ENCODE data around the gene BIRC6. TPM values are rescaled to one million over a fixed set of nuclear protein-coding genes. Genes with fewer than 3 reads are reported as not detected.
A peak's percentile ranks its signal among the peaks of the same experiment; 100 is the strongest.
"Not testable (repeated sequence)": the region's sequence is repeated elsewhere in the genome, so short reads cannot be mapped to it uniquely, and the experiment has no call there.

Gene BIRC6
- total RNA-seq, 1 experiment from 2014 or later = 63.1 TPM

- CTCF ChIA-PET = not testable (repeated sequence)
These were observed 6.2 kb downstream of the BIRC6 start for GRCh38 chr2:32362997-32363396.

GRCh38 chr2:32363597-32363996 is 6.8 kb downstream of the BIRC6 start:
- Mint-ChIP-seq H3K27ac (no peak overlapping the region; the same call in 1 of the 2 replicates), H3K27me3 (ENCODE audit: low read depth) (no peaks in the 10 kb centered on the region), H3K9me3 (peaks cover 9% of the 10 kb centered on the region), H3K4me3 (no peak overlapping the region), H3K36me3 (peaks cover 18% of the 10 kb centered on the region), H3K4me1 (peaks cover 30% of the 10 kb centered on the region)
- CTCF ChIA-PET = no interaction called here
- TF ChIP-seq OVOL2 (CRISPR knock-in tag; IDR thresholded peaks at IDR 0.05; ENCODE audit: borderline replicate concordance) = no peak
- no peak for TF ChIP-seq GTF2I (CRISPR knock-in tag; conservative IDR thresholded peaks at IDR 0.05)
- no peak for TF ChIP-seq ELF4 (CRISPR knock-in tag; IDR thresholded peaks at IDR 0.05; ENCODE audit: low read depth)
- TF ChIP-seq, protein P1, sequence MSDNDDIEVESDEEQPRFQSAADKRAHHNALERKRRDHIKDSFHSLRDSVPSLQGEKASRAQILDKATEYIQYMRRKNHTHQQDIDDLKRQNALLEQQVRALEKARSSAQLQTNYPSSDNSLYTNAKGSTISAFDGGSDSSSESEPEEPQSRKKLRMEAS (CRISPR knock-in tag; IDR thresholded peaks at IDR 0.05) = no peak
- POLR2A ChIA-PET = no interaction called here
- ATAC-seq (no peak), DNase-seq (ENCODE audit: low spot score) (no peak)

More at GRCh38 chr2:32362997-32363396, 6.2 kb downstream of the BIRC6 start:
- H3K9me3 Mint-ChIP-seq; H3K4me3 Mint-ChIP-seq; H3K27ac Mint-ChIP-seq; H3K27me3 Mint-ChIP-seq (ENCODE audit: low read depth); POLR2A ChIA-PET; DNase-seq (ENCODE audit: low spot score); ATAC-seq: not testable (repeated sequence)
- peaks cover 18% of the 10 kb centered on the region for H3K36me3 Mint-ChIP-seq
- H3K4me1 Mint-ChIP-seq = peaks cover 36% of the 10 kb centered on the region
- peak; percentile 27; the same call in 1 of the 2 replicates for TF ChIP-seq ZNF121 (CRISPR knock-in tag; IDR thresholded peaks at IDR 0.05)

- CTCF ChIA-PET; H3K9me3 Mint-ChIP-seq; ATAC-seq; DNase-seq (ENCODE audit: low spot score); POLR2A ChIA-PET; H3K4me3 Mint-ChIP-seq; H3K27me3 Mint-ChIP-seq (ENCODE audit: low read depth): not testable (repeated sequence)
- peaks cover 23% of the 10 kb centered on the region for H3K4me1 Mint-ChIP-seq
- peaks cover 15% of the 10 kb centered on the region for H3K36me3 Mint-ChIP-seq
- peak overlapping the region; percentile 87 for H3K27ac Mint-ChIP-seq
These were observed 7.5 kb downstream of the BIRC6 start for GRCh38 chr2:32364290-32364689.

DNA sequence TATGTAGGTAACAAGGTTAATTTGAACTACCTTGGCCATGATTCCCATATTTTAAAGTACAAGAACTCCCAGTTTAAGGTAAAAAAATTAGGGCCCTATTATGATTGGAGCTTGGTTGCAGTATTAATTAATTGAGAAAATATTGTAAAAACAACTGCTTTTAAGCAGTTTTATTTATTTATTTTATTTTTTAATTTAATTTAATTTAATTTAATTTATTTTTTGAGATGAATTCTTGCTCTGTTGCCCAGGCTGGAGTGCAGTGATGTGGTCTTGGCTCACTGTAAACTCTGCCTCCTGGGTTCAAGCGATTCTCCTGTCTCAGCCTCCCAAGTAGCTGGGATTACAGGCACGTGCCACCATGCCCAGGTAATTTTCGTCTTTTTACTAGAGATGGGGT is 8.9 kb downstream of the BIRC6 start:
- CTCF ChIA-PET; H3K27ac Mint-ChIP-seq; POLR2A ChIA-PET; DNase-seq (ENCODE audit: low spot score); H3K9me3 Mint-ChIP-seq; ATAC-seq; H3K4me3 Mint-ChIP-seq; H3K27me3 Mint-ChIP-seq (ENCODE audit: low read depth): not testable (repeated sequence)
- peak; percentile 91 for TF ChIP-seq HMGA2 (CRISPR knock-in tag; IDR thresholded peaks at IDR 0.05)
- peaks cover 10% of the 10 kb centered on the region for H3K36me3 Mint-ChIP-seq
- peaks cover 15% of the 10 kb centered on the region for H3K4me1 Mint-ChIP-seq

DNA sequence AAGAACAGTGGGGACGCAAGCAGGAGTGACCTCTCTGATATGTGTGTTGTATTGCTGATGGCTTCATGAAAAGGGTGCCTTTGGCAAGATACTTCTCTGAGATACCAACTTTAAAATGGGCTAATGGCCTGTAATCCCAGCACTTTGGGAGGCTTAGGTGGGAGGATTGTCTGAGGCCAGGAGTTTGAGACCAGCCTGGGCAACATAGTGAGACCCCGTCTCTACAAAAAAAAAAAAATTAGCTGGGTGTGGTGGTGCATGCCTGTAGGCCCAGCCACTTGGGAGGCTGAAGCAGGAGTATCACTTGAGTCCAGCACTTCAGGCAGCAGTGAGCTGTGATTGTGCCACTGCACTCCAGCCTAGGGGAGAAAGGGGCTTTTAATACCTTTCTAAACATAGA is 9.8 kb downstream of the BIRC6 start:
- POLR2A ChIA-PET = no interaction called here
- ATAC-seq (no peak), DNase-seq (ENCODE audit: low spot score) (no peak)
- peaks cover 6% of the 10 kb centered on the region for H3K36me3 Mint-ChIP-seq
- no peaks in the 10 kb centered on the region for H3K27me3 Mint-ChIP-seq (ENCODE audit: low read depth)
- TF ChIP-seq CREM (CRISPR knock-in tag; IDR thresholded peaks at IDR 0.05) (no peak), NR2C2 (CRISPR knock-in tag; IDR thresholded peaks at IDR 0.05) (no peak), ZMAT4 (CRISPR knock-in tag; IDR thresholded peaks at IDR 0.05) (no peak), ZNF121 (CRISPR knock-in tag; IDR thresholded peaks at IDR 0.05) (0 out of 2 replicates have a peak, but pooled peaks have one; percentile 24), MXD4 (CRISPR knock-in tag; IDR thresholded peaks at IDR 0.05; ENCODE audit: borderline replicate concordance) (no peak), OVOL2 (CRISPR knock-in tag; IDR thresholded peaks at IDR 0.05; ENCODE audit: borderline replicate concordance) (no peak), FOXJ3 (CRISPR knock-in tag; IDR thresholded peaks at IDR 0.05; ENCODE audit: borderline replicate concordance) (no peak), FOXK1 (CRISPR knock-in tag; IDR thresholded peaks at IDR 0.05) (no peak)
- H3K4me1 Mint-ChIP-seq = peaks cover 15% of the 10 kb centered on the region
- peaks cover 6% of the 10 kb centered on the region for H3K9me3 Mint-ChIP-seq
- H3K27ac Mint-ChIP-seq = no peak overlapping the region
- H3K4me3 Mint-ChIP-seq = no peak overlapping the region
- CTCF ChIA-PET = no interaction called here

GRCh38 chr2:32369222-32369621 is 12.4 kb downstream of the BIRC6 start:
- H3K4me3 Mint-ChIP-seq = no peak overlapping the region
- POLR2A ChIA-PET = no interaction called here
- TF ChIP-seq SMAD4 (CRISPR knock-in tag; IDR thresholded peaks at IDR 0.05) (no peak), FOXP4 (CRISPR knock-in tag; IDR thresholded peaks at IDR 0.05) (no peak), ZNF671 (CRISPR knock-in tag; IDR thresholded peaks at IDR 0.05) (no peak), ZNF512 (CRISPR knock-in tag; IDR thresholded peaks at IDR 0.05; ENCODE audit: borderline replicate concordance) (no peak), GTF2I (CRISPR knock-in tag; conservative IDR thresholded peaks at IDR 0.05) (no peak)

More at GRCh38 chr2:32369222-32369621, 12.4 kb downstream of the BIRC6 start:
- no peak overlapping the region for H3K27ac Mint-ChIP-seq
- peaks cover 7% of the 10 kb centered on the region for H3K4me1 Mint-ChIP-seq
- CTCF ChIA-PET = interaction anchor here (0.7 kb wide), 1 partner anchor 591 kb away, joined by 3 read pairs; no protein-coding TSS in a partner anchor
- H3K27me3 Mint-ChIP-seq (ENCODE audit: low read depth) = no peaks in the 10 kb centered on the region
- H3K9me3 Mint-ChIP-seq = no peaks in the 10 kb centered on the region
- ATAC-seq (no peak), DNase-seq (ENCODE audit: low spot score) (no peak)
- H3K36me3 Mint-ChIP-seq = peaks cover 7% of the 10 kb centered on the region
